Ovary (tissue), 3 donors: ENCODE measurements around the gene CIITA.

Experiments used
- CTCF ChIP-seq, 3 donors: fragments of 450-650 bp in 2 of 3; fragments of 200-600 bp in 1 of 3; IDR thresholded peaks; one replicate each; pipeline versions ENCODE4 v1.5.1 to v1.8.0; 2016 to 2022; ENCODE audit warnings: antibody characterized with exemption in 3 of 3, mild to moderate bottlenecking in 1 of 3
- EP300 ChIP-seq: sonication (generic); formaldehyde crosslinking; IDR thresholded peaks from one replicate; pipeline ENCODE4 v1.6.1; 2017; ENCODE audit warnings: antibody characterized with exemption
- POLR2A ChIP-seq: fragments of 450-650 bp; IDR thresholded peaks from one replicate; pipeline ENCODE4 v1.6.1; 2017; ENCODE audit warnings: antibody characterized with exemption, mild to moderate bottlenecking, moderate library complexity
- donor health status: DM: no; HTN: no; CAD: no.

DNA sequence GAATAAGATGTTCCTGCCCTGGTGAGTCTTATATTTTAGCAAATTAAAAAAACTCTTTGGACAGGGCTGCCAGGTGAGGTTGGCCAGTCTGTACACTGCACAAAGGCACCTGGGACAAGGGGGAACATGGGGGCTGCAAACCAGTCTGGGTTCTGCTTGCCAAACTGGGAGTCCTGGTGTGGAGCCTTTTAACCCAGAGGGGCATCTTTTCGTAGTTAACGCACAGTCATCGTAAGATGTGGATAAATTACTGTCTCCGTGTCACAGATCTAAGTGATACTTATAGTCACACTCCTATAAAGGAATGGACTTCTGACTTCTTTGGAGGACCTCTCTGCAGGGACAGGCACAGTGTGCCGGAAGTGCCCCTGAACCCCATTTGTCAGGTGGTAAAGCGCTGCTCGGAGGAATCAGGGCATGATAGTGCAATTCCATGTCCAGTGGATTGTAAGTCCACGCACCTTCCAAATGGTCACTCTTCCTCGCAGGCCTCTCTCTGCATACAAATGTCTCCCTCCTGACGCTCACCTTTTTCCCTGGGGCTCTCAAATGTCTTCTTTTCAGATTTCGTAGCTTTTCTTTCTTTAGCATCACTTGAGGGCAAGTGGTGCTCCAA lies 50.6 kb downstream of the CIITA start:
- TF ChIP-seq CTCF (IDR thresholded peaks at IDR 0.05) (no peak), POLR2A (no peak), EP300 (no peak)
